Left renal cortex interstitium (tissue), 4 donors: ENCODE measurements around the gene CMSS1. TPM values are rescaled to one million over a fixed set of nuclear protein-coding genes. Genes with fewer than 3 reads are reported as not detected.

ENCODE experiments used
- DNase-seq, 4 donors: peaks; one replicate each; pipeline ENCODE4 v3.0.0-alpha.2; 2013; ENCODE audit warnings: low read depth in 4 of 4, low spot score in 2 of 4, missing footprints in 1 of 4
- polyA plus RNA-seq, 4 donors: library from polyadenylated mRNA; unstranded; fragments of 120-200 nt; gene quantifications; one replicate each; pipeline ENCODE4 v1.2.1, GENCODE V29; 2013; ENCODE audit not compliant: insufficient read length in 4 of 4

Gene CMSS1
- polyA plus RNA-seq, 4 donors = 40.5 to 48.1 (median 44.9) TPM

DNA sequence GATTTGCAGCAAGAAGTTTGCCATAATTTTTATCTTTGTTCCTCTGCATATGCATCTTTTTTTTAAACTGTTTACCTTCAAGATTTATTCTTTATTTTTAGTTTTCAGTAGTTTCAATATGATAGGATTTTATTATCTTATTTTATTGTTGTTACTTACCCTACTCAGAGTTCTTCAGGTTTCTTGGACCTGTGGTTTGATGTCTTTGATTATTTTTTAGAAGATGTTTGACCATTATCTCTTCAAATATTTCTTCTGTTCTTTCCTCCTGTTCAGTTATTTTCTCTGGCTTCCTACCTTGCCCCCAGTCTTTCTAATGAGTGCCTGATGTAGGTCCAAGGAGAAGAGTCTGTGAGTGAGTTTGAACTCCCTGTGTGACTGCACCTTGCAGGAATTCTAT lies 158.9 kb downstream of the CMSS1 start:
- DNase-seq = no peak

DNA sequence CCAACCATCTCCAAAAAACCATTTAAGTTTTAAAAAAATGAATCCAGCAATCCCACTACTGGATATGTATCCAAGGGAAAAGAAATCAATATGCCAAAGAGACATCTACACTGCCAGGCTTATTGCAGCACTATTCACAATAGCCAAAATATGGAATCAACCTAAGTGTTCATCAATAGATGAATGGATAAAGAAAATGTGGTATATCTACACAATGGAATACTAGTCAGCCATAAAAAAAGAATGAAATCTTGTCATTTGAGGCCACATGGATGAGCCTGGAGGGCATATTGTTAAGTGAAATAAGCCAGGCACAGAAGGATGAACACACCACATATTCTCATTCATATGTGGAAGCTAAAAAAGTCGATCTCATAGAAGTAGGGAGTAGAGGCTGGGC lies 160.6 kb downstream of the CMSS1 start:
- no peak for DNase-seq

DNA sequence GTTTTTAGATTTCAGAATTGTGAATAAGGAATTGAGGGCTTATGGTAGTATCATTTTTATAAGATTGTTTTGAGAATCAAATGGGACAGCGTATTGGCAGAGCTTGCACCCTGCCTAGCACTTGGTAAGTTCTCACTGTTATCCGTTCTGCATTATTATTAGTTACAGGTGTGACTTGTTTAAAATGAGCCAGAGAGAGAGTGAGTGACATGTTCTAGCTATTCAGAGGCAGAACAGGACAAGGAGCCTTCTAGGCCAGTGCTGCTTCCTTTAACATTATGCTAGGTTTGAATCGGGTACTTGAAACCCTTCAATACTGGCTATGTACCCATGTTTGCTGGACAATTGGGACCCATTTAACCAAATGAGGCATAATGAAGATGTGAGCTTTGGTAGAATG lies 162.9 kb downstream of the CMSS1 start:
- DNase-seq = no peak

DNA sequence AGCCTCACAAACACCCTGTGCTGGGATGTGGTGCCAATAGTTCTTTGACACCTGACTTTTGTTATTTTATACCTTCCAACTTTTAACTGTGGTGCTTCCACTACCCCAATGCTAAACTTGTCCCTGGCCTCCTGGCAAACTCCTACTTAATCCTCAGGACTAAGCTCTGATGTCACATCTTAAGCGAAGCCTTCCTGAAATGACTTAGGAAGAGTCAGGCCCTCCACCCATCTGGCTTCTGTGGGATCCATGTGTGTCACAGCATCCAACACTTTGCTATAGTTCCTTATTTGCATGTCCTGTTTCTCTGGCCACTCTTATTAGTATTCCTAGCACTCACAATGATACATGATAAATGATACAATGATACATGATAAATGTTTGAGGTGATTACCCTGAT lies 163.5 kb downstream of the CMSS1 start:
- DNase-seq = no peak

DNA sequence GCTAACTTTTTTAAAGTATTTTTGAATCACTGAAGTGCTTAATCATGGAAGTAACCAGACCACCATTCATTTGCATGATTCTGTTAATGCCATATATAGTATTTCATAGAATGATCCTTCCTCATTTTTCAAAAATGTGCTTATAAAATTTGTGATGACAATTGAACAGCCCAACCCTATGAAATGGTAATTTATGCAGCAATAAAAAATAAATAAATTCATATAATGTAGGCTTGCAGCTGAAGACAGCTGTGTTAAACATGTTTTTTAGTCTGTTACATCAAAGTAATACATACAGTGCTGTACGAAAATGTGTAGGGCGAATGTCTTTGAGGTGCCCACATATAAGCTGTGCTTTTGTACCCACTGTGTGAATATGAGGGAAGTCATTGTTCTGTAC lies 165.0 kb downstream of the CMSS1 start:
- DNase-seq = no peak

DNA sequence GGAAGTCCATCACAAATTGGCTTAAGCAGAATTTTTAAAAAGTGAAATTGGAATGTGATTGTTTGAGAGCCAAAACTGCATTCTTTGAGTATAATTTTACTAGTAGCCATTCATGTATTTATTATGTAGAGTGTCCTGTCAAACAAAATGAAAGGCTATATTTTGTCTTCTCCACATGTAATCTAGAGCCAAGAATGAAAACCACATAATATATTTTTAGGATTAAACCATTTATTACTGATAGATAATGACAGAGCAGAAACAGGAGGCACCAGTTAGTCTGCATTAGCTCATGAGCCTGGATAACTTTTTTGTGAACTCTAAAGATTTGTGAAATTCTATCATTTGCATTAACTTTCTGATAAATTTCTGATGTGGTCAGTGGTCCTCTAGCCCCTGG lies 166.5 kb downstream of the CMSS1 start:
- DNase-seq = no peak

DNA sequence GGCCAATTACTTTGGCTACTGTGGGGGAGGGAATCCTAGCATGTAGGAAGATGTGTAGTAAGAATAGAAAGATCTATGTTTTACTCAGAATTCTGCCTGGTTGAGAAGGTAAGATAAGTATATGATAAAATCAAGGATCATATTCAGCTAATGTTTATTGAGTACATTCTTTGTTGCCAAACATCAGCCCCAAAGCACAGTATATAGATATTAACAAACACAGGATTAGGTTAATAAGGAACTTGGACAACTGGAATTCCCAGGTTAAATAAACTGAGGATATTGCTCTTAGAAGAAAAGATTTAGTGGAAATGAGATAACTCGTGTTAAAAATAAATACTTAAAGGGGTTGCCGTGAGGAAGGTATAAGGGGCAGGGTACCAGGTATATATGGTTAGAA lies 167.0 kb downstream of the CMSS1 start:
- no peak for DNase-seq

DNA sequence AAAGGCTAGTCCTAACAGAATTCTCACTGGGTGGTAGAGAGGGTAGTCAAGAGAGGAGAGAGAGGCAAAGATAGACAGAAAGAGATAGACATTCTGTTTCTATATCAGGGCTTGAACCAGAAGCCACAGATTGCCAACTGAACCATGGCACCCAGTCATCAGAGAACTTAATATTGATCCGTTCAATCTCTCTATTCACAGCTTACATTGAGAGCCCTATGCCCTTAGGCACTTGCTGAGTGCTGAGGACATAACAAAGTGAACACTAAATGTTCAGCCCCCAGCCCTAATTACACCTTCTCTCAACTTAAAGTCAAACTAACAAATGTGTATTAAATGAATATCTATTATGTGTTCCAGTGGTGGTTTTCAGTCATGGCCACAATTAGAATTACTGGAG lies 172.5 kb downstream of the CMSS1 start:
- DNase-seq = no peak

DNA sequence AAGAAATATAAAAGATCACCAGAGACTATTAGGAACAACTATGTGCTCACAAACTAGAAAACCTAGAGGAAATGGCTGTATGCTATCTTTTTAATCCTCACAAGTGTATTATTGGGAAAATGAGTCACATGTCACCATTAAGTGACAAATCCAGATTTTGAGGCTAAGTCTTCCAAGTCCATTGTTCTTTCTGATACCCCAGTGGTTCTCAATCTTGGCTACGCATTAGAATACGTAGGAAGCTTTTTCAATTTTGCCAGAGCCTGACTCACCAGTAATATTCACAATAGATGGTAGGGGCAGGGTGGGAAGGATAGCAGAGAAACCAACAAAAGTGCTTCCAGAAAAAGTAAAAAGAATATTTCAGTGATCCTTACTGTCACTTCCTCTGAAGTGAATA lies 179.6 kb downstream of the CMSS1 start:
- no peak for DNase-seq

DNA sequence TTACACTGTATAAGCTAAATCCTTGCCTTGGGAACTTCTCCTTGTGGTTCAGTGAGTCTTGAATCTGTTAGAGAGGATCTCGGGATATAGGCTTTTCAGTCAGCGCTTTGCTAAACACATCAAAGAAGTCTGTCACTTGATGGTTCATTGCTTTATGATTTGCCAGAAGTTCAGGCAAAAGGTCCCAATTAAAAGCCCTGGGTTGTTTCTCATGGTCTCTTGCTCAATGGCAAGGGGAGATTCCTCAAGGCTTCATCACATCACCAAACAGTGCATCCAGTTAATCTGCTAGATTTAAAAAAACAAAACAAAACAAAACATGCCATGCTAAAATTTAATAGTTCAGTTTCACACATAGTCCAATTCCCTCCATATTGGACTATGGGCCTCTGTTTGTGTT lies 181.9 kb downstream of the CMSS1 start:
- no peak for DNase-seq

DNA sequence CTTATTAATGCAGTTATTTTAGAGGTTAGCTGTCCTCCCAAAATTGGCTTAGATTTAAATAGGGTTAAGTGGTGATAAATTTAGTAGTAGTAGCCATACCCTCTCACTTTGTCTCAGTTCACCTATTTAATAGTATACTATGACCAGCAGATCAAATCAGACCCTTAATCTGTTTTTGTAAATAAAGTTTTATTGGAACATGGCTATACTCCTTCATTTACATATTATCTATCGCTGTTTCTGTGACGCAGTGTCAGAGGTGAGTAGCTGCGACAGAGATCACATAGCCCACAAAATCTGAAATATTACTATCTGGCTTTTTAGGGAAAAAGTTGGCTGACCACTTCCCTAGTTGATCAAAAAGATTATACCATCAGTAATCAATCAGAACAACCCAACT lies 183.4 kb downstream of the CMSS1 start:
- DNase-seq = no peak

DNA sequence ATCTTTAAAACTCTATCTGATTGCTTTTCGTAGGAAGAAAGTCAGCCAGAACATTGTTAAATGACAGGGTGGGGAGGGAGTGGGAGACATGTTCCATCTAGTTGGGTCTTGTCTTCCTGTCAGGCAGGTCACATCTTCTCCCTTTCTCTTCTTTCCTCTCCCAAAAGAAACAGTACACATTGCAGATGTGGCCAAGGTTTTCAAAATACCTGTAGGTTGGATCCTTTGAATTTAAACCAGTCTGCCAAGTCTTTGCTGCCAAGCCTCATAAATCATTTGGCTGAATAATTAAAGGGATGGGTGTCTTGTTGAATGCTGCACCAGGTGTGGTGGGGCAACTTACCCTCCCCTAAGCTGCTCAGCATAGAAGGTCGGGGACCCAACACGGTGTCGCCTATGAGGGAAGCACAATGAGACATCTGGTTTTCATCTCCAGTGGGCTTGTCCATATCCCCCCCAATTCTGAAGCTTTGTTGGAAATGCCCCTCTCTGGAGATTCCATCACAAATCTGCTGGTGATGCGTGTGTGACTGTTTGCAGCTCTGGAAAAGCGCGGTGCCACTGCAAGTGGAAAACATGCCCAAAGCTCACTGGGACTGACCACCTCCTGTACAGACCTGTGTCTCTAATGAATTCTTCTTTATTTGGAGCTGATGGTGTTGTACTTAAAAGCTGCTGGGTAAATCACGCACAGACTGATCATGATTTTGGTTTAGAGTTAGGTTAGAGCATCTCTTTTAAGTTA lies 184.0 kb downstream of the CMSS1 start:
- no peak for DNase-seq

DNA sequence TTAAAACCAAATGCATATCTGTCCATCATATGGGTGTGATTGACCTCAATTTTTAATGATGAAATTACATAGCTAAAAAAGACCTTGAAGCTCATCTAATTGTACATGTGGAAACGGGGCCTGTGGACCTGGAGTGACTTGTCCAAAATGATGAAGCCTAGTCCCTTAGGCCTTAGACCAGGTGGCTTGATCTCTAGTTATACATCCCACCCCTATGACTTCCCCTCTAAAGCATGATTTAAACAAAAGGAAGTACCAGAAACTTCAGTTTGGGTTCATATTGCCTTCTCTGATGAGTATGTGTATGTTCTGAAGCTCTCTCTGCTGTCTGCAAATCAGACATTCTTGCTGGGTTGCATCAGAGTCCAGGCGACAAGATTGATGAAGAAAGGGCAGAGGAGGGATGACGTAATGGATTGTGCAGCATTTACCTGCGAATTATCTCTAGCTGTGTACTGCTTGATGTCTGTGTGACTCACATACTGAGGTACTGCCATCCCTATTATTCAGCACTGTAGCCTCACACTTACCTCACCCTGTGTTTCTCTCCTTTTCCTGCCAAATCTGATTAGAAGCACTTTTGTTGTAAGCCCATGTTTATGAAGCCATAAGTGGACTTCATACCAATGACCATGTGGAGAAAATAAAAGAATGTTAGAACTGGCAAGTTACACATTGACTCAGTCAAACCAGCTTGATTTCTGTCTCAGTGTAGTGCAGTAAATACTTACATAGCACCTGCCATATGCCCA lies 185.1 kb downstream of the CMSS1 start:
- DNase-seq = no peak

DNA sequence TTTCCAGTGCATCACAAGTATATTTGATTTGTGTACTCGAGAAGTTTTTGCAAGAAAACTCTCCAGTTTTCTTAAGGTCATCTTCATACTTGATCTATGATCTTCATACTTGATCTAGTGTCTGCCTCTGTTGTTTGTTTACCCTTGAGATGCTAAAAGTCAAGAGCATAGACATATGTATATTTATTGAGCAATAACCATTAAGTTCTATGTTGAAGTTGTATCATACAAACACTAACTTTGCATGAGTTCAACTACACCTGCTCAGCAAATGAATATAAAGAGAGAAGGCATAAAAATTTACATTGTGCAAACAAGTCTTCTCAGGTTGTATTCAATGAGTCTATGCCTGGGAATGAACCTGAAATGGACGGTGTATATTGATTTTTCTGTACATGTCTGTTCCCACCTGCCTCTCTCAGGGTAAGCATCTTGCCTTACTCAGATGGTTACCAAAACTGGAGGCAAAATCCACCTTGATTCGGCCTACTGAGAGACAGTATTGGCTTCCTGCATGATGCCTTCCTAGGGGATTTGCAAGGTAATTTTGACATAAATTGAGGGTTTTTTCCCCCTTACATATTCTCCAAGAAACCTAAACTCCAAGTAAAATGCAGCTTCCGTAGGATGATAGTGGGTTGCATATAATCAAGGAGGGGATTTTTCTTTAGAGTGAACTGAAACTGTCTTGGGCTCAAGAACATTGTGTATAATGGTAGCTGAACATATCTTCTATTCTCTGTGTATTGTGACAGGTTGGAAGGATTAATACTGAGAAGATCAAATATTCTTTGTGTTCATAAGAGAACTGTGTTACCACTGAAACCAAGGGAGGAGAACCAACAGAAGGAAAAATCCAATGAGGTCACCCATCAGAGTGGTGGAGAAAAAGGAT lies 186.2 kb downstream of the CMSS1 start:
- DNase-seq = no peak

DNA sequence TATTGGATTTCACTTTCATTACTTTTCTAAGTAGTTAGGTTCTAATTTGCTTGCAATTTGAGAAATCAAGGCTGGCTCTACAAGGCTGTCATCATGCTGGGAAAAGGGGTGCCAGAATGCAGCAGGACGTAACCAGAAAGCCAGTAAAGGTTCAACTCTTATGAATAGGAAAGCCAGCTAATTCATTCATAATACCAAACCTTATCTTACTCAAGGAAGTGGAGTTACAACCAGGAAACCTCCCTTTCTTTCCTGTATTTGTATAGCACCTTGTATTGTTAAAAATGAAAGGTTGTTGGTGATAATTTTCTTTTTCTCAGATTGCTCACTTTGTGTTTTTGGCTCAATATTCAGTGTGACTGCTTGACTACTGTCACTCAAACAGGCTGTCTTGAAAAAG lies 187.3 kb downstream of the CMSS1 start:
- no peak for DNase-seq

DNA sequence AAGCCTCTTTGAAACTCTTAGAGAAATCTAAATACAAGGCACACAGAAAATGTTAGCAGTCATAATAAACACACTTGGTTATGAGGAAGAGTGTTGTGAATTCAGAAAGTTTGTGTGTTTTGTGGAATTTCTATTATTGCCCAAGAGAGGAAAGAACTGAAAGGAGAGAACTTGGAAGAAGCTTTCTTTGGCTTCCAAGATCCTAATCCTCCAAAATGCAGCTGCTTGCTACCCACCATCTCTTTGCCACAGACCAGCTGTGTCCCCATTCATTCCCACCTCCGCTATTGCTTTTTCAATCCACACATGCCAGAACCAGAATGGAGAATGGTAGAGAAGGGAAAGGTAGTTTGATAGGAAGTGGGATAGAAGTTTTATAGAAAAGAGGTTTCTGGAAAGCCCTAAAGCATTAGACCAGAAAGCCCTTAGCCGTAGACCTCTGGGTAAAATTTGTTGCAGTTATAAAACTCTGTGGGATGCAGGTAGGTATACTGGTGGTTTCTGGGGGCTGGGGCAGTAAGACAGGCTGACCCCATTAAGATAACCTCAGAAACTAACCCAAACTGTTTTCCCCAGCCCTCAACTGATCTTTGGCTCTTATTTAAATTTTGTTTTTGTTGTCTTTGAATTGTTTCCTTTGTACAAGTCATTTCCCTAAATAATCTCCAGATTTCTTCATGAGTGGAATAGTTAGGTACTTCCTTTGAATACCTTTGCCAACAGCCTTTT lies 188.2 kb downstream of the CMSS1 start:
- no peak for DNase-seq

DNA sequence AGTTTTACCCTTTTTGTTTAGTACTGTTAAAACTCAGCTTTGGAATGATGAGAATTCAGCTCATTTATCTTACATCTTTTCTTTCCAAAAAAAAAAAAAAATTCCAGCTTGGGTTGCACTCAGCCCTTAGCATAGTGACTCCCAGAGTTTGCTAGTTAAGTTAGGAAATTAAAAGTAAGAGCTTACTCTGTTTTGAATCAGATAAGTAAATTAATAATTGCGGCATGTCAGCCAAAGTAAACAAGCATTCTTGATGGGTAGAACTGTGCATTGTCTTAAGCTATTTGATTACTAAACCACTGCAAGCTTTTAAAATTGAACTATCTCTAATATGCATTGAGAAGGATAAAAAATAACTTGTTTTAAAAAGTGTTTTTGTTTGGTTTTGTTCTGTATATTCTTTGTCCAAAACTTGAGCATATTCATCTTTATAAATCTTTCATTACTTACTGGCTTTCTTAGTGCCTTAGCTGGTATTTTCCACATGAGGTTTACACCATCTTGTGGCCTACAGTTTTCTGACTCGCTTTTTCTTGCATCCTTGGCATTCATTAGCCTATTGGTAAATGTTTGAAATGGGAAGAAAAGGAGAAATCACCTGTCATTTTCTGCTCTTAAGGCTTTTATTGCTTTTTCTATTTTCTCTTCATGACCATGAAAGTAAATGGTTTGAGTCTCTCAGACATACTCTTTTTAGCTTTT lies 189.1 kb downstream of the CMSS1 start:
- DNase-seq = no peak

DNA sequence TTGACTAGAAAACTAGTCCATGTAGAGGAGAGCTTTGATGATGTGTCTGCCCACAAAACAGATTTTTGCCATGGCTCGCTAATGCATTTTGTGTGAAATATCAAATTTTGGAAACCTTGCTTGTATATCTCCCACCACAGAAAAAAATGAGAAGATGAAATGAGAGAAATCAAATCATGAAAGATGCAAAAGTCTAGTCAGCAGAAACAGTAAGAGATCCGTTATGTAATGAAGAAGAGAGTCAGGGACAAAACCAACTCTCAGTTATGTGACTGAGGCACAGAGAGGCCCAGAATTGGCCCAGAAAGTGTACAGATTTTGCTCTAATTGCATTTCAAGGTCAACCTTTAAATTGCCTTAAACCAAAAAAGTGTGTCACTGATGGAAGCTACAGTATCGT lies 189.7 kb downstream of the CMSS1 start:
- no peak for DNase-seq

DNA sequence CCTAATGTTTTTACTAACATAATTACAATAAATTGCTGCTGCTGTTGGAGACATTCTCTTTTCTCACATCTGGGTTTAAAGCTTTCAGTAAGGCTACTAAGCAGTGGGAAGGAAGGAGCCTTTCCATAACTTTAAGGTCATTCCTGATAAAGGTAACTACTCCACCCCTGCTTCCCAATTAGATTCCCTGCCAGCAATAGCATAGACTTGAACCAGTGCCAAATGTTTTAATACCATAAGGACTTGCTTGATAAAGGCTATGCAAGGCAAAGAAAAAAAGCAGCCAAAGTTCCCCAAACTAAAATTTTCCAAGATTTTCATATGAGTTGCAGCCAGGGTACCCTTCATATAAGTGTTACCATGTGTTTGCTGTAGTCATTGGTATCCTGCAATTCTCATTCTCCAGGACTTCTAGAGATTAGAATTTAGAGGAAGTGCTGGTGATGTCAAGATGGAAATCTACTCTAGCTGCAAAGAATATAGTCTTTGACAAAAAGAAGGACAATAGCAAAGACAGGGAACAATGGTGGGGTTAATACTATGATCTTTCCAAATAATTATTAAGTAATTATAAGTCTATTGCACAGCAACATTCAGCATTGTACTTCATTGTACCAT lies 190.5 kb downstream of the CMSS1 start:
- DNase-seq = no peak
